D721Med (cell line): ENCODE results near the gene CEP350.

Experiments used
- DNase-seq: peaks from one replicate; pipeline ENCODE4 v3.0.0; 2011; ENCODE audit warnings: low spot score; ENCODE audit not compliant: insufficient read length
- FAIRE-seq: peaks from 2 replicates; lab custom pipeline; 2011; peaks lifted over from hg19 to GRCh38; lab: Jason Lieb, UNC
- TF ChIP-seq, protein P1 (sequence below): IDR thresholded peaks from 2 replicates; pipeline ENCODE4 v1.5.1; 2012; ENCODE audit warnings: mild to moderate bottlenecking, control low read depth; ENCODE audit not compliant: insufficient read depth; ENCODE audit errors: missing control alignments

Gene CEP350

DNA sequence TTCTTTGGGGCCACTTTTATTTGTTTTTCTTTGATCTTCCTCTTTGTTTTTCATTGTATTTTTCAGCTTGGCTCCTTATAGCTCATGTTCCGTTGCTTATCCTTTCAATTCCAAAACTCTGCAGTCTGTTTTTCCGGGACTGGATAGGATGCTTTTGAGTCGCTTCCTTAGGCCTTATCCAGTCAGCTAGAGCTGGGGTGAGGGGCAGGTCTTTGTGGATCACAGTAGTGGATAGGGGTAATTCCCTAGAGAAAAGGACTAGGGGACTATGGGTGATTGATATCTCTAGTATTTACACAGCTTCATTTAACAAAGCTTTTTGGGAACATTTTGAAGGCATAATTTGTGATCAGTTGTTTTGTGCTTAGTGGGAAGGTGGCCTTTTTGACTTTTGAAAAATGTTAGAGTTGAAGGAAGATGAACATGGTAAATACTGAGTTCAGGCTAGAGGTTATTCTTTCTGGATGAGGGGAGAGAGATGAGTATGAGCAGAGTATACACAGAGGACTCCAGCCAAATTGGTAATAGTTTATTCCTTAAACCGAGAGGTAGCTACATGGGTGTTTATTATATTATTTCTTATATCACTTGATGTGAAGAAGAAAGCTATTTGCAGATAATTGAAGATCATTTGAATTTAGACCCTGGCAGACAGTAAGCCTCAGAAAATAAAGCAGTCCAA, 22.5 kb downstream of the CEP350 start:
- FAIRE-seq = no peak
- no peak for DNase-seq
- TF ChIP-seq, protein P1, sequence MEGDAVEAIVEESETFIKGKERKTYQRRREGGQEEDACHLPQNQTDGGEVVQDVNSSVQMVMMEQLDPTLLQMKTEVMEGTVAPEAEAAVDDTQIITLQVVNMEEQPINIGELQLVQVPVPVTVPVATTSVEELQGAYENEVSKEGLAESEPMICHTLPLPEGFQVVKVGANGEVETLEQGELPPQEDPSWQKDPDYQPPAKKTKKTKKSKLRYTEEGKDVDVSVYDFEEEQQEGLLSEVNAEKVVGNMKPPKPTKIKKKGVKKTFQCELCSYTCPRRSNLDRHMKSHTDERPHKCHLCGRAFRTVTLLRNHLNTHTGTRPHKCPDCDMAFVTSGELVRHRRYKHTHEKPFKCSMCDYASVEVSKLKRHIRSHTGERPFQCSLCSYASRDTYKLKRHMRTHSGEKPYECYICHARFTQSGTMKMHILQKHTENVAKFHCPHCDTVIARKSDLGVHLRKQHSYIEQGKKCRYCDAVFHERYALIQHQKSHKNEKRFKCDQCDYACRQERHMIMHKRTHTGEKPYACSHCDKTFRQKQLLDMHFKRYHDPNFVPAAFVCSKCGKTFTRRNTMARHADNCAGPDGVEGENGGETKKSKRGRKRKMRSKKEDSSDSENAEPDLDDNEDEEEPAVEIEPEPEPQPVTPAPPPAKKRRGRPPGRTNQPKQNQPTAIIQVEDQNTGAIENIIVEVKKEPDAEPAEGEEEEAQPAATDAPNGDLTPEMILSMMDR = no peak

DNA sequence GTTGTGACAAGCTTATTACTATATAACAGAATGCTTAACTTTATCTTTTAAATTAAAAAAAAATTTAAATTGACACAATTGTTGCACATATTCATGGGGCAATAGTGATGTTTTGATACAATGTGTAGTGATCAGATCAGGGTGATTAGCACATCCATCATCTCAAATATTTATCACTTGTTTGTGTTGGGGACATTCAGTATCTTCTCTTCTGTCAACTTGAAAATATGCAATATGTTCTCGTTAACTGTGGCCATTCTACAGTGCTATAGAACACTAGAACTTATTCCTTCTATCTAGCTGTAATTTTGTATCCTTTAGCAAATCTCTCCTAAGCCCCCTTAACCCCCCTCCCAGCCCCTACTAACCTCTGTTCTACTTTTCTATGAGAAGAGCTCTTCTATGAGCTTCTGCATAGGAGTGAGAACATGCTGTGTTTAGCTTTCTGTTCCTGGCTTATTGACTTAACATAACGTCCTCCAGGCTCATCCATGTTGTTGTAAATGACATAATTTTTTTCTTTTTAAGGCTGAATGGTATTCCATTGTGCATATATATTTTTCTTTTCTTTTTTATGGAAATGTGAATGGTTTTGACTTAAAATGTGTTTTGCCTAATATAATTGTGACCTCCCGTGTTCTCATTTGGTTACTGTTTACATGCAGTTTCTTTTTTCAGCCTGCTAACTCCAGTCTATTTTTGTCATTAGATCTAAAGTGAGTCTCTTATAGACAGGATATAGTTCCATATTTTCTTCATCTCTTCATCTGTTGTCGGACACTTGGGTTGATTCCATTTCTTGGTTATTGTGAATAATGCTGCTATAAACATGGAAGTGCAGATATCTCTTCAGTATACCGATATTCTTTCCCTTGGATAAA, 23.8 kb downstream of the CEP350 start:
- TF ChIP-seq, protein P1 = no peak
- DNase-seq (no peak), FAIRE-seq (no peak)

DNA sequence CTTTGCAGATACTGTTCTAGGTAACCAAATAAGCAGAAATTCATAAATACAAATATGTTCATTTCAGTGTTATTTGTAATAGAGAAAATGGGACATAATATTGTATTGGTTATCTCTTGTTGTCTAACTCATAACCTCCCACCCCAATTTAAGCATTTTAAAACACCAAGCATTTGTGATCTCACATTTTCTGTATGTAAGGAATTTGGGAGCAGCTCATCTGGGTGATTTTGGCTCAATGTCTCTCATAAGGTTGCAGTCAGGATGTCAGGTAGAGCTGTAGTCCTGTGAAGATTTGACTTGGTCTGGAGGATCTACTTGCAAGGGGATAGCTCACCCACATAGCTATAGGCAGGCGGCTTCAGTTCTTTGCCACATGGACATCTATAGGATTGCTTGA, 29.5 kb downstream of the CEP350 start:
- FAIRE-seq (no peak), DNase-seq (no peak)
- TF ChIP-seq, protein P1 = no peak

DNA sequence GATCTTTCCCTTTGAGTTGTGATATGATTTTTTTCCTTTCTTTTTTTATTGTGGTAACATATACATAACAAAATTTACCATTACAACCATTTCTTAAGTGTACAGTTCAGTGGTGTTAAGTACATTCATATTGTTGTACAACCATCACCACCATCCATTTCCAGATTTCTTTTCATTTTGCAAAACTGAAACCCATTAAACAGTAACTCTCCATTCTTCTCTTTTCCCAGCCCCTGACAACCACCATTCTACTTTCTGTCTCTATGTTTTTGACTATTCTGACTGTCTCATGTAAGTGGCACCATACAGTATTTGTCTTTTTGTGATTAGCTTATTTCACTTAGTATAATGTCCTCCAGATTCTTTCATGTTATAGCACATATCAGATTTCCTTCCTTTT, 30.3 kb downstream of the CEP350 start:
- TF ChIP-seq, protein P1 = no peak
- FAIRE-seq = no peak
- no peak for DNase-seq

DNA sequence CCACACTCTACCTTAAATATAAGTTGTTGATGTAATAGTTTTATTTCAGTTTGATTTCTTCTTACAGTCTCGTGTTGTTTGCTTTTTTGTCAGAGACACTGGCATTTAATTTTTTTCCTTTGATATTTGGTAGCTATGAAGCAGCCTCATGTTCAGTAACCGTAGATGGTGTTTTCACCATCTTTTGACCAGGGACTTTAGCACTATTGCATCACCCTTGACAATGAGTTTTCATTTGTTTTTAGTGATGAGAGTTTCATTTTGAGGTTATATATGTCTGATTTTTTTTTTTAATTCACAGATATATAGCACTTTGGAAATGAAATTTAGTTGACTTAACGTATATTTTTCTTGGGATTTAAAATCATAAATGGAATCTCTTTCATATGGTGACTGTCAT, 36.2 kb downstream of the CEP350 start:
- DNase-seq (no peak), FAIRE-seq (no peak)
- TF ChIP-seq, protein P1 = no peak

DNA sequence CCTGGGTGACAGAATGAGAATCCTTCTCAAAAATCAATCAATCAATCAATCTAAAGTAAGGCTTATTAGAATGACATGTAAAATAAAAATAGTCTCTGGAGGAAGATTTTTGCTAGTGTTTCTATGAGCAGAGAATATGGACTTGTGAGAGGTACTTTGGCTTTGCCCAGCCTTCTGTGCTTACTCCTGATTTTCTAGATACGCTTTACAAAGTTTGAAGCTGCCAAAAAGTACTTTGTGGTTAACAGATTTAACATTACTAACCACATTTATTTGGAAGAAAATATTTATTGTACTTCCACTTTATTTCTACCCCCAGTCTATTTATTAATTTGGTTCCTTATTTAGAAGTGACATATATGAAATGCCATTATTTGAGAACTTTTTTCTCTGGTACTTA, 41.0 kb downstream of the CEP350 start:
- TF ChIP-seq, protein P1 = no peak
- DNase-seq (no peak), FAIRE-seq (no peak)
